ENCODE data around the gene MYL7. TPM values are rescaled to one million over a fixed set of nuclear protein-coding genes. Genes with fewer than 3 reads are reported as not detected.

The MYL7 gene
- total and polyA plus RNA-seq, 12 donors = 146 to 6,323 (median 1,764) TPM

DNA sequence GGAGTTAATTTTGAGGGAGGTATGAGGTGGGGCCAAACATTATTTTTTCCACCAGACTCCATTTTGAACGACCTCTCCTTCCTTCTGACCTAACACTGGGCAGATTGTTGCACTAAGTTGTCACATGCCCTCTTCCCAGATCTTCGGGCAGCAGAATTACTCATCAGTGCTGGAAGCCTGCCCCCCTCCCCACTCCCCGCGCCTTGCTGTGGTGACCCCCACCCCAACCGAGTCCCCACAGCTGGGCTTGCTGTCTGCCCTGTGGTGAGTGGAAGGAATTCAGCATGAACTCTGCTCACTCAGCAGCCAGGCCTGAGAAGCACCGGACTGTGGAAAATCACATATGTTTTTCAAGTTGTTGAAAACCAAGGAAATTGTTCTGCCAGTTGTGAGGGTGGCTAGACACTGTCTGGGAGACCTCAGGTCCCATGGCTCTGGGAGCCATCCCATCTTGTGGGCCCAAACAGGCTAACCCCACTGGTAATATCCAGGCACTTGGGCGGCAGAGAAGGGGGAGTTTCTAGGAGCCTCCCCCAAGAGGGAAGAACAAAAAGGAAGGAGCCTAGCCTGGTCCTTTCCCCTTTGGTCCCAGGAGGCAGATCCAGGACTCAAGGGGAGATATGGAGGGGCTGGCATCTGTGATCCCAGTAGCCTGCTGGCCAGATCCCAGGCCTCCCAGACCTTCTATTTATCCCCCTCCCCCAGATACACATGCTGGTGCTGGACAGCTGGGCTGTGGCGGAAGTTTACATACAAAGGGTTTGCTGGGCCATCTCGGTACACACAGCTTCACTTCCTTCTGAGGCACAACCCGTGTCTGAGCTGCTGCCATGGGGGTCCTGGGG is 40.5 kb downstream of the MYL7 start:
- peak overlapping the region in 9 of 10 donors; percentile 54 to 91 (median 74) for H3K27ac ChIP-seq
- intact Hi-C loops (cut with DNase I) = no loop called here
- no peaks in the 10 kb centered on the region for H3K9me3 ChIP-seq
- TF ChIP-seq, protein P1, sequence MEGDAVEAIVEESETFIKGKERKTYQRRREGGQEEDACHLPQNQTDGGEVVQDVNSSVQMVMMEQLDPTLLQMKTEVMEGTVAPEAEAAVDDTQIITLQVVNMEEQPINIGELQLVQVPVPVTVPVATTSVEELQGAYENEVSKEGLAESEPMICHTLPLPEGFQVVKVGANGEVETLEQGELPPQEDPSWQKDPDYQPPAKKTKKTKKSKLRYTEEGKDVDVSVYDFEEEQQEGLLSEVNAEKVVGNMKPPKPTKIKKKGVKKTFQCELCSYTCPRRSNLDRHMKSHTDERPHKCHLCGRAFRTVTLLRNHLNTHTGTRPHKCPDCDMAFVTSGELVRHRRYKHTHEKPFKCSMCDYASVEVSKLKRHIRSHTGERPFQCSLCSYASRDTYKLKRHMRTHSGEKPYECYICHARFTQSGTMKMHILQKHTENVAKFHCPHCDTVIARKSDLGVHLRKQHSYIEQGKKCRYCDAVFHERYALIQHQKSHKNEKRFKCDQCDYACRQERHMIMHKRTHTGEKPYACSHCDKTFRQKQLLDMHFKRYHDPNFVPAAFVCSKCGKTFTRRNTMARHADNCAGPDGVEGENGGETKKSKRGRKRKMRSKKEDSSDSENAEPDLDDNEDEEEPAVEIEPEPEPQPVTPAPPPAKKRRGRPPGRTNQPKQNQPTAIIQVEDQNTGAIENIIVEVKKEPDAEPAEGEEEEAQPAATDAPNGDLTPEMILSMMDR (IDR thresholded peaks at IDR 0.05) = no peak
- peaks cover 0 to 23% (median 0%) of the 10 kb centered on the region in 7 donors for H3K27me3 ChIP-seq
- whole genome bisulfite sequencing, 2 donors = 52 to 67% methylated on average over 10 of the region's 10 CpGs
- peak in 4 of 8 donors; percentile 10 to 20 (median 14) for ATAC-seq
- H3K4me1 ChIP-seq = peaks cover 3 to 62% (median 18%) of the 10 kb centered on the region in 9 donors
- no peaks in the 10 kb centered on the region for H3K36me3 ChIP-seq
- no peak overlapping the region for H3K4me3 ChIP-seq
- DNase-seq = no peak

DNA sequence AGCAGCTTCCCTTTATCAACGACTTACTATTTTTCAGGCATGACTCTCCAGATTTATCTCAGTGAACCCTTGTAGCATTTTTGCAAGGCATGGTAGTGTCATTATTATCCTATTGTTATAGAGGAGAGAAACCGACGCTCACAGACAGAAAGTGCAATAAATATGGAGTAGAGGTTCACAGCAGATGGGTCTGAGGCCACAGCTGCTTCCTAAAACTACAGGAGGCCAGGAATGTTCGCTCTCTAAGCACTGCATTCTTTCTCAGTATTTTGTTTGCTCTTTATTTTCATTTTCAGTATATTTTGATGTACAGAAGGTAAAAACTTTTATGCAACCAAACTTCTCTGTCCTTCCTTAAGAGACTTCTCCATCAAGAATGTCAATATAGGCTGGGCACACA is 41.5 kb downstream of the MYL7 start:
- H3K27ac ChIP-seq = peak overlapping the region in 4 of 10 donors; percentile 70 to 91 (median 88)
- H3K36me3 ChIP-seq = no peaks in the 10 kb centered on the region
- WGBS, 2 donors = 33 to 42% methylated on average over 4 of the region's 4 CpGs
- H3K27me3 ChIP-seq = peaks cover 0 to 13% (median 0%) of the 10 kb centered on the region in 7 donors
- H3K4me1 ChIP-seq = peaks cover 3 to 62% (median 14%) of the 10 kb centered on the region in 9 donors
- TF ChIP-seq, protein P1 (IDR thresholded peaks at IDR 0.05) = no peak
- ATAC-seq (no peak), DNase-seq (no peak)
- H3K4me3 ChIP-seq = no peak overlapping the region
- intact Hi-C loops (cut with DNase I) = no loop called here
- H3K9me3 ChIP-seq = no peaks in the 10 kb centered on the region

- Histone ChIP-seq H3K4me1 (peaks cover 3 to 63% (median 10%) of the 10 kb centered on the region in 9 donors), H3K27me3 (peaks cover 0 to 2% (median 0%) of the 10 kb centered on the region in 7 donors), H3K4me3 (no peak overlapping the region), H3K27ac (no peak overlapping the region), H3K9me3 (no peaks in the 10 kb centered on the region), H3K36me3 (no peaks in the 10 kb centered on the region)
- ATAC-seq (no peak), DNase-seq (no peak)
- intact Hi-C loops (cut with DNase I) = no loop called here
- TF ChIP-seq, protein P1 (IDR thresholded peaks at IDR 0.05) = no peak
- 89 to 94% methylated on average over 6 of the region's 6 CpGs for WGBS, 2 donors
Observed at GRCh38 chr7:44098092-44099068, 42.8 kb downstream of the MYL7 start.

Measured in heart right ventricle (tissue), 16 donors.